HUES64 (cell line): ENCODE results near the gene MAST4.

ENCODE experiments used
- H3K27ac ChIP-seq: 2 replicates; pipeline ENCODE4 v1.7.0; 2013; ENCODE audit warnings: low read depth, low read length, inconsistent platforms
- H3K27me3 ChIP-seq: 2 replicates; pipeline ENCODE4 v1.6.1; 2013; ENCODE audit warnings: mild to moderate bottlenecking, low read length; ENCODE audit not compliant: insufficient read depth
- H3K36me3 ChIP-seq: 2 replicates; pipeline ENCODE4 v1.6.1; 2013; ENCODE audit warnings: mild to moderate bottlenecking, low read length; ENCODE audit not compliant: insufficient read depth
- H3K4me1 ChIP-seq: 2 replicates; pipeline ENCODE4 v1.6.1; 2013; ENCODE audit warnings: mild to moderate bottlenecking, low read length, moderate library complexity; ENCODE audit not compliant: insufficient read depth
- H3K4me3 ChIP-seq: 2 replicates; pipeline ENCODE4 v1.5.1; 2013; ENCODE audit warnings: mild to moderate bottlenecking, low read length, moderate library complexity
- H3K9ac ChIP-seq: 2 replicates; pipeline ENCODE4 v1.6.1; 2013; ENCODE audit warnings: mild to moderate bottlenecking, low read depth, low read length
- H3K9me3 ChIP-seq: 2 replicates; pipeline ENCODE4 v1.6.1; 2013; ENCODE audit warnings: low read depth, low read length; ENCODE audit not compliant: insufficient read depth
- WGBS: fragments of 150-250, 120-280 bp; methylation state at CpG from one replicate; pipeline ENCODE4 v1.1.7; 2013; ENCODE audit warnings: missing lambda C conversion rate; 5-methylcytosine and 5-hydroxymethylcytosine counted together

MAST4 gene

DNA sequence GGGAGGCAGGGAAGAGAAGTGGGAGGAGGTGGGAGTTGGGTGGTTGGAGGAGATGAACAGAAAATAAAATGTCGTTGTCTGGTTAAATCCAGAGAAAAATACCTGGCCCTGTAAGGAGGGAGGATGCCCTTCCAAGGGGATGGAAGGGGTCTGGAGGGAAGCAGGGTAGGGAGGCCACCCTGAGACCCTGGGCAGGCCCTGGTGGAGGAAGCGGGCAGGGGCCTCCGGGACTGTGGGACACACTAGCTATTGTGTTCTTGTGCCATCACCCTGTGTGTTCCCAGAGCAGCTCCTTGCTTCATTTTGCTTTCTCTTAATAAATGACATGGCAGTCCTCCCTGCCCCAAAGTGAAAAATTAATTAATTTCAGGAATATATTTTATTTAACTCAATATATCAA, 612.2 kb downstream of the MAST4 start:
- 89% methylated on average over 3 of the region's 3 CpGs for WGBS
- Histone ChIP-seq H3K9me3 (no peaks in the 10 kb centered on the region), H3K27me3 (no peaks in the 10 kb centered on the region), H3K36me3 (no peaks in the 10 kb centered on the region), H3K9ac (no peak overlapping the region), H3K4me3 (no peak overlapping the region), H3K27ac (no peak overlapping the region), H3K4me1 (no peaks in the 10 kb centered on the region)

DNA sequence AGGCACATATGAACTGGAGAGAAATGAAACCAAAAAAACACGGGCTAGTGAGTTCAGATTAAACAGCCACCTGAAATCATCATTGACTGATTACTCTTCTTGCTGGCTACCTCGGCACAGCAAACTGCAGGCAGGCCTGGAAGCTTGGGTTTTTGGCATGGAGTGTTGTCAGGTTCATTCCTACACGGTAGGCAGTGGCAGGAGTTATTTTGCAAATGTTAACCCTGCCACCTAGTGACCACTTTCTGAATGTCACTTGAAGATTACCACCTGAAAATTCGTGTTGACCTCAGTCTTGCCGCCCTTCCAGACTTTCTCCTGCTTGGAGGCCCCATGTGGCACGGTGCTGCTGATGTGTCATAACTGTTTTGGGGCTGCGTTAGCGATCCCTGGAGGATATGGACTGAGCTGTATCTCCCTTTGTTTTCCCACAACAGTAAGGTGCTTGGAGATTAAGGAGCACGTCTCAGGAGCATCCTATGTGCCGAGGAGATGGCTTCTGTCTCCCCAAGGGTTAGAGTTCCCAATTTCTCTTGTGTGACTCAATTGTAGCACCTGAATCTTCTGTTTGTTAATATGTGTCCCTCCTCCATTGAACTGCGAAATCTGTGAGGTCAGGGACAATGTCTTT, 613.1 kb downstream of the MAST4 start:
- no peaks in the 10 kb centered on the region for H3K36me3 ChIP-seq
- no peaks in the 10 kb centered on the region for H3K4me1 ChIP-seq
- WGBS: 36% methylated on average over 11 of the region's 11 CpGs
- H3K9me3 ChIP-seq: no peaks in the 10 kb centered on the region
- H3K27me3 ChIP-seq: no peaks in the 10 kb centered on the region
- H3K4me3 ChIP-seq: no peak overlapping the region
- H3K27ac ChIP-seq: no peak overlapping the region
- H3K9ac ChIP-seq: no peak overlapping the region

DNA sequence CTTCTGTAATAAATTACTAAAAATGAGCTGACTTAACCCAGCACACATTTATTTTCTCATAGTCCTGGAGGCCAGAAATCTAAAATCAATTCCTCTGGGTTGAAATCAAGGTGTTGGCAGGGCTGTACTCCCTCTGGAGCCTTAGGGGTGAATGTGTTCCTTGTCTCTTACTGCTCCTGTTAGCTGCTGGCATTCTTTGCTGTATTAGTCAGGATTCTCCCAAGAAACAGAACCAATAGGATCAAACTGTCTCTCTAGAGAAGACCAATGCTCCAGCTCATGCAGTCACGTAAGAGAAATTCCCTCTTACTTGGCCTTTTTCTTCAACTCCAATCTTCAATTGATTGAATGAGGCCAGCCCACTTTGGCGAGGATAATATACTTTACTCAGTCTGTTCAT, 615.7 kb downstream of the MAST4 start:
- H3K9ac ChIP-seq: no peak overlapping the region
- no peaks in the 10 kb centered on the region for H3K27me3 ChIP-seq
- H3K4me3 ChIP-seq: no peak overlapping the region
- no peaks in the 10 kb centered on the region for H3K4me1 ChIP-seq
- H3K9me3 ChIP-seq: no peaks in the 10 kb centered on the region
- WGBS: 85% methylated on average over 2 of the region's 2 CpGs
- no peaks in the 10 kb centered on the region for H3K36me3 ChIP-seq
- no peak overlapping the region for H3K27ac ChIP-seq

DNA sequence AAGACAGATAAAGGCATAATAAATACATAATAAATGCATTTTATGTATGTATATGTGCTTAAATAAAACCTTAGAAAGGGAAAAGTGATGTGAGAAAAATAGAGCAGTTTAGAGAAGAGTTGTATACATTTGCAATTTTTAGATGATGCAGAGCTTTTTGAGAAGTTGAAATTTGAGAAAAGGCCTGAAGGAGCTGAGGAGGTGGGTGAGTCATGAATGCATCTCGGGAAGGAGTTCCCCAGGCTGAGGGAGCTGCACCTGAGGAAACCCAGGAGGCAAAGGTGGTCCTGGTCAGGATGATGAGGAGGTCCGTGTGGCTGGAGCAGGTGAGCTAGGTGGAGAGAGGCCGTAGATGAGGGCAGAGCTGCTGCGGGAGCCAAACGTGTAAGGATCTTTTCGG, 617.8 kb downstream of the MAST4 start:
- Histone ChIP-seq H3K36me3 (no peaks in the 10 kb centered on the region), H3K27me3 (no peaks in the 10 kb centered on the region), H3K27ac (no peak overlapping the region), H3K4me3 (no peak overlapping the region), H3K4me1 (no peaks in the 10 kb centered on the region), H3K9me3 (no peaks in the 10 kb centered on the region), H3K9ac (no peak overlapping the region)
- 87% methylated on average over 6 of the region's 6 CpGs for WGBS

- H3K27ac ChIP-seq: no peak overlapping the region
- no peaks in the 10 kb centered on the region for H3K27me3 ChIP-seq
- no peaks in the 10 kb centered on the region for H3K4me1 ChIP-seq
- H3K4me3 ChIP-seq: no peak overlapping the region
- H3K9me3 ChIP-seq: no peaks in the 10 kb centered on the region
- WGBS: 97% methylated on average over 12 of the region's 12 CpGs
- no peaks in the 10 kb centered on the region for H3K36me3 ChIP-seq
- no peak overlapping the region for H3K9ac ChIP-seq
Measured at GRCh38 chr5:67214707-67215447, 618.7 kb downstream of the MAST4 start.

GRCh38 chr5:67215519-67216471, 619.6 kb downstream of the MAST4 start:
- Histone ChIP-seq H3K27ac (no peak overlapping the region), H3K9ac (no peak overlapping the region), H3K36me3 (no peaks in the 10 kb centered on the region), H3K27me3 (no peaks in the 10 kb centered on the region), H3K9me3 (no peaks in the 10 kb centered on the region), H3K4me3 (no peak overlapping the region), H3K4me1 (no peaks in the 10 kb centered on the region)
- WGBS: 89% methylated on average over 19 of the region's 19 CpGs

DNA sequence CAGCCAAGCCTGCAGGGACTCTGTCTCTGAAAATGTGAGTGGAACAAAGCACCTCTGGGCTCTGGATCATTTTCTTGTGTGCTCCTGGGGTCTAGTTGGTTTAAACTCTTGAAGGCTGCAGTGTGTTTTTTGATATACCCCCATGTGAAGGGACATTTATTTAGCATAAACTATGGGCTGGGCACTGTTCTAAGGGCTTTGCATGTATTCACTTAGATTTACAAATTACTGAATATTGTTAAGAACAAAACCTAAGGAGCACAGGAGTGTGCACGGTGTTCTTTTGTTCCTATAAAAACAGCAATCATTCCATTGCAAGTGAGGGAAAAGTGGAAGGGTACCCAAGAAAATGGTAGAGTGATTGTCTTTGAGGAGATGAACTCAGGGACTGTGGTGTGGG, 620.4 kb downstream of the MAST4 start:
- H3K4me3 ChIP-seq: no peak overlapping the region
- H3K27me3 ChIP-seq: no peaks in the 10 kb centered on the region
- no peak overlapping the region for H3K27ac ChIP-seq
- WGBS: 100% methylated on average over 1 of the region's 1 CpG
- H3K9ac ChIP-seq: no peak overlapping the region
- H3K9me3 ChIP-seq: no peaks in the 10 kb centered on the region
- H3K36me3 ChIP-seq: no peaks in the 10 kb centered on the region
- no peaks in the 10 kb centered on the region for H3K4me1 ChIP-seq
